GM19324 (cell line): ENCODE data around the gene PTER.

ENCODE experiments used
- ATAC-seq: cut with Tn5 transposase; IDR thresholded peaks from one replicate; pipeline ENCODE4 v1.9.1; 2021; ENCODE audit warnings: mild to moderate bottlenecking, moderate library complexity; ENCODE audit not compliant: unreplicated experiment, low FRiP score

PTER gene

GRCh38 chr10:16436758-16437539, at the start of gene PTER:
PTER (plus strand) TSS chr10:16437010; CDS start chr10:16484385, 47,375 bp downstream.
- peak; percentile 99 for ATAC-seq

- no peak for ATAC-seq
Measured at GRCh38 chr10:16392531-16393069, 44.2 kb upstream of the PTER start.

- no peak for ATAC-seq
Measured at GRCh38 chr10:16393271-16393858, 43.4 kb upstream of the PTER start.

GRCh38 chr10:16401416-16401815, 35.4 kb upstream of the PTER start:
- ATAC-seq = no peak

- no peak for ATAC-seq
Measured at GRCh38 chr10:16408379-16408778, 28.4 kb upstream of the PTER start.

- no peak for ATAC-seq
Measured at GRCh38 chr10:16417341-16417740, 19.5 kb upstream of the PTER start.

GRCh38 chr10:16423599-16423998, 13.2 kb upstream of the PTER start:
- ATAC-seq = no peak

GRCh38 chr10:16425449-16425848, 11.4 kb upstream of the PTER start:
- no peak for ATAC-seq

GRCh38 chr10:16429539-16429938, 7.3 kb upstream of the PTER start:
- ATAC-seq = no peak

GRCh38 chr10:16436367-16436757, 448 bp upstream of the PTER start:
- peak; percentile 4 for ATAC-seq

- no peak for ATAC-seq
Measured at GRCh38 chr10:16437540-16437894, 707 bp downstream of the PTER start.

- no peak for ATAC-seq
Measured at GRCh38 chr10:16439295-16439694, 2.5 kb downstream of the PTER start.

GRCh38 chr10:16440396-16441133, 3.8 kb downstream of the PTER start:
- ATAC-seq = no peak

GRCh38 chr10:16441173-16441840, 4.5 kb downstream of the PTER start:
- no peak for ATAC-seq

- ATAC-seq = no peak
Measured at GRCh38 chr10:16442914-16443313, 6.1 kb downstream of the PTER start.

GRCh38 chr10:16445770-16446469, 9.1 kb downstream of the PTER start:
- no peak for ATAC-seq

GRCh38 chr10:16449454-16449853, 12.6 kb downstream of the PTER start:
- no peak for ATAC-seq

- no peak for ATAC-seq
Measured at GRCh38 chr10:16458166-16458955, 21.6 kb downstream of the PTER start.

- no peak for ATAC-seq
Measured at GRCh38 chr10:16459423-16459939, 22.7 kb downstream of the PTER start.
